Trophoblast cell (in vitro differentiated cells and primary cell): ENCODE measurements around the gene PPP1R1C.

Experiments used
- DNase-seq, 2 donors: peaks; one replicate each; pipeline ENCODE4 v3.0.0-alpha.2; 2016
- H2AFZ ChIP-seq: 2 replicates; pipeline ENCODE4 v1.6.1; 2013; ENCODE audit warnings: low read length, moderate library complexity, mild to moderate bottlenecking; ENCODE audit not compliant: insufficient read depth, poor library complexity
- H2AK5ac ChIP-seq: 2 replicates; pipeline ENCODE4 v1.6.1; 2013; ENCODE audit warnings: mild to moderate bottlenecking, low read length
- H2BK120ac ChIP-seq: 2 replicates; pipeline ENCODE4 v1.6.1; 2013; ENCODE audit warnings: low read length, mild to moderate bottlenecking, moderate library complexity; ENCODE audit not compliant: insufficient read depth, poor library complexity
- H2BK12ac ChIP-seq: 2 replicates; pipeline ENCODE4 v1.6.1; 2013; ENCODE audit warnings: mild to moderate bottlenecking, low read length, moderate library complexity
- H2BK5ac ChIP-seq: 2 replicates; pipeline ENCODE4 v1.6.1; 2013; ENCODE audit warnings: low read length, low read depth, moderate library complexity, mild to moderate bottlenecking; ENCODE audit not compliant: poor library complexity
- H3K14ac ChIP-seq: 2 replicates; pipeline ENCODE4 v1.6.1; 2013; ENCODE audit warnings: mild to moderate bottlenecking, low read length
- H3K18ac ChIP-seq: 2 replicates; pipeline ENCODE4 v1.6.1; 2013; ENCODE audit warnings: mild to moderate bottlenecking, low read length
- H3K23ac ChIP-seq: 2 replicates; pipeline ENCODE4 v1.6.1; 2013; ENCODE audit warnings: low read length
- H3K27ac ChIP-seq: 2 replicates; pipeline ENCODE4 v1.5.1; 2013; ENCODE audit warnings: low read depth, mild to moderate bottlenecking, inconsistent platforms, low read length, moderate library complexity
- H3K27me3 ChIP-seq: 2 replicates; pipeline ENCODE4 v1.6.1; 2013; ENCODE audit warnings: inconsistent platforms, mild to moderate bottlenecking, low read length, moderate library complexity; ENCODE audit not compliant: insufficient read depth
- H3K36me3 ChIP-seq, 2 experiments: 1 replicate in 1 of 2; 2 replicates in 1 of 2; pipeline ENCODE4 v1.6.1; 2013; ENCODE audit warnings: low read length in 2 of 2, mild to moderate bottlenecking in 2 of 2, moderate library complexity in 1 of 2; ENCODE audit not compliant: insufficient read depth in 2 of 2, control insufficient read depth in 1 of 2
- H3K4ac ChIP-seq: 2 replicates; pipeline ENCODE4 v1.6.1; 2013; ENCODE audit warnings: low read depth, mild to moderate bottlenecking, low read length, moderate library complexity
- H3K4me1 ChIP-seq, 2 experiments: 1 replicate in 1 of 2; 2 replicates in 1 of 2; pipeline ENCODE4 v1.6.1; 2013; ENCODE audit warnings: low read length in 2 of 2, mild to moderate bottlenecking in 2 of 2, moderate library complexity in 1 of 2; ENCODE audit not compliant: insufficient read depth in 2 of 2, control insufficient read depth in 1 of 2
- H3K4me2 ChIP-seq: 2 replicates; pipeline ENCODE4 v1.6.1; 2013; ENCODE audit warnings: inconsistent platforms, mild to moderate bottlenecking, low read length, moderate library complexity
- H3K4me3 ChIP-seq: 2 replicates; pipeline ENCODE4 v1.5.1; 2013; ENCODE audit warnings: mild to moderate bottlenecking, low read depth, low read length, inconsistent platforms
- H3K79me1 ChIP-seq: one replicate; pipeline ENCODE4 v1.6.1; 2013; ENCODE audit warnings: low read length
- H3K79me2 ChIP-seq: 2 replicates; pipeline ENCODE4 v1.6.1; 2013; ENCODE audit warnings: low read length, mild to moderate bottlenecking; ENCODE audit not compliant: control insufficient read depth, insufficient read depth, poor library complexity
- H3K9ac ChIP-seq: 2 replicates; pipeline ENCODE4 v1.6.1; 2013; ENCODE audit warnings: mild to moderate bottlenecking, low read length
- H3K9me3 ChIP-seq: 2 replicates; pipeline ENCODE4 v1.6.1; 2013; ENCODE audit warnings: low read depth, mild to moderate bottlenecking, control low read depth, inconsistent platforms, low read length; ENCODE audit not compliant: insufficient read depth
- H4K12ac ChIP-seq: 2 replicates; pipeline ENCODE4 v1.6.1; 2013; ENCODE audit warnings: low read depth, mild to moderate bottlenecking, low read length, moderate library complexity
- H4K8ac ChIP-seq: 2 replicates; pipeline ENCODE4 v1.6.1; 2013; ENCODE audit warnings: low read depth, mild to moderate bottlenecking, low read length, moderate library complexity
- H4K91ac ChIP-seq: one replicate; pipeline ENCODE4 v1.6.1; 2013; ENCODE audit warnings: low read depth, mild to moderate bottlenecking, low read length, moderate library complexity
- WGBS: extraction: QIAGEN DNeasy Blood & Tissue Kit; methylation state at CpG from one replicate; pipeline ENCODE4 v1.1.7; 2013; ENCODE audit warnings: missing lambda C conversion rate; ENCODE audit not compliant: insufficient read length, insufficient coverage; ENCODE audit errors: extremely low coverage; 5-methylcytosine and 5-hydroxymethylcytosine counted together

Gene PPP1R1C

GRCh38 chr2:181949047-181949446 lies 36.6 kb upstream of the PPP1R1C start:
- Histone ChIP-seq H2BK12ac (peak overlapping the region; percentile 99), H3K79me1 (peaks cover 31% of the 10 kb centered on the region), H3K4me1 (peaks cover 13 to 19% of the 10 kb centered on the region in 2 experiments), H3K23ac (no peak overlapping the region), H4K91ac (peak overlapping the region; percentile 92), H2BK120ac (peak overlapping the region; percentile 98), H3K27ac (peak overlapping the region; percentile 88), H3K9me3 (peaks cover 2% of the 10 kb centered on the region), H3K9ac (no peak overlapping the region), H3K14ac (peak overlapping the region; percentile 59), H3K79me2 (peaks cover 2% of the 10 kb centered on the region), H4K12ac (no peak overlapping the region), H3K36me3 (no peaks in the 10 kb centered on the region), H3K4me2 (no peak overlapping the region), H3K27me3 (no peaks in the 10 kb centered on the region), H3K18ac (peak overlapping the region; percentile 76), H2AK5ac (peak overlapping the region; percentile 60), H3K4ac (peak overlapping the region; percentile 49), H2BK5ac (peak overlapping the region; percentile 86), H3K4me3 (no peak overlapping the region), H2AFZ (no peak overlapping the region), H4K8ac (peak overlapping the region; percentile 42)
- peak in 1 of 2 donors; percentile 23 for DNase-seq

GRCh38 chr2:181952404-181953226 lies 33.0 kb upstream of the PPP1R1C start:
- peak overlapping the region; percentile 91 for H2BK5ac ChIP-seq
- peak overlapping the region; percentile 50 for H2BK12ac ChIP-seq
- peaks cover 2% of the 10 kb centered on the region for H3K9me3 ChIP-seq
- H3K4me3 ChIP-seq: no peak overlapping the region
- peak overlapping the region; percentile 63 for H3K27ac ChIP-seq
- peak overlapping the region; percentile 50 for H2BK120ac ChIP-seq
- H3K18ac ChIP-seq: no peak overlapping the region
- no peak overlapping the region for H3K4me2 ChIP-seq
- no peak overlapping the region for H4K8ac ChIP-seq
- no peak overlapping the region for H4K12ac ChIP-seq
- H3K27me3 ChIP-seq: no peaks in the 10 kb centered on the region
- no peak overlapping the region for H2AFZ ChIP-seq
- H3K23ac ChIP-seq: no peak overlapping the region
- no peak overlapping the region for H2AK5ac ChIP-seq
- peaks cover 2% of the 10 kb centered on the region for H3K79me2 ChIP-seq
- H3K9ac ChIP-seq: no peak overlapping the region
- WGBS: no CpG with 5 or more reads among the region's 1 CpG
- H3K79me1 ChIP-seq: peaks cover 26% of the 10 kb centered on the region
- H3K36me3 ChIP-seq: no peaks in the 10 kb centered on the region
- H3K14ac ChIP-seq: no peak overlapping the region
- DNase-seq: no peak
- peak overlapping the region; percentile 72 for H4K91ac ChIP-seq
- H3K4me1 ChIP-seq: peaks cover 13 to 15% of the 10 kb centered on the region in 2 experiments
- H3K4ac ChIP-seq: no peak overlapping the region

- Histone ChIP-seq H3K36me3 (no peaks in the 10 kb centered on the region), H2BK5ac (peak overlapping the region; percentile 33), H2BK12ac (no peak overlapping the region), H3K4me3 (no peak overlapping the region), H3K9ac (no peak overlapping the region), H3K18ac (no peak overlapping the region), H4K8ac (peak overlapping the region; percentile 66), H3K14ac (no peak overlapping the region), H3K4ac (no peak overlapping the region), H3K79me2 (peaks cover 2% of the 10 kb centered on the region), H3K27me3 (no peaks in the 10 kb centered on the region), H3K4me1 (peaks cover 11 to 12% of the 10 kb centered on the region in 2 experiments), H3K23ac (no peak overlapping the region), H4K12ac (no peak overlapping the region), H2BK120ac (peak overlapping the region; percentile 24), H3K27ac (peak overlapping the region; percentile 73), H4K91ac (peak overlapping the region; percentile 87), H2AFZ (no peak overlapping the region), H3K9me3 (peaks cover 2% of the 10 kb centered on the region), H2AK5ac (no peak overlapping the region), H3K4me2 (peak overlapping the region; percentile 45), H3K79me1 (peaks cover 20% of the 10 kb centered on the region)
- DNase-seq: peak; percentile 81 to 96
- WGBS: no CpG with 5 or more reads among the region's 19 CpGs
Observed at GRCh38 chr2:181953881-181954537, 31.6 kb upstream of the PPP1R1C start.

GRCh38 chr2:181954538-181954883 lies 31.1 kb upstream of the PPP1R1C start:
- no peaks in the 10 kb centered on the region for H3K27me3 ChIP-seq

More at GRCh38 chr2:181954538-181954883, 31.1 kb upstream of the PPP1R1C start:
- Histone ChIP-seq H3K4ac (no peak overlapping the region), H2BK12ac (no peak overlapping the region), H3K4me3 (no peak overlapping the region), H3K79me2 (peaks cover 2% of the 10 kb centered on the region), H4K91ac (no peak overlapping the region), H3K4me2 (peak overlapping the region; percentile 45), H3K27ac (peak overlapping the region; percentile 33), H3K4me1 (peaks cover 6 to 7% of the 10 kb centered on the region in 2 experiments), H3K36me3 (no peaks in the 10 kb centered on the region), H2BK120ac (no peak overlapping the region), H3K18ac (no peak overlapping the region), H2AK5ac (no peak overlapping the region), H2AFZ (no peak overlapping the region), H3K9ac (no peak overlapping the region), H3K9me3 (no peaks in the 10 kb centered on the region), H4K8ac (no peak overlapping the region), H2BK5ac (peak overlapping the region; percentile 63), H4K12ac (no peak overlapping the region), H3K79me1 (peaks cover 16% of the 10 kb centered on the region), H3K14ac (no peak overlapping the region), H3K23ac (no peak overlapping the region)
- DNase-seq: no peak
- WGBS: no CpG with 5 or more reads among the region's 4 CpGs
